Spleen (tissue), 7 donors: ENCODE results near the gene CYP2E1.

ENCODE experiments used
- CTCF ChIP-seq, 11 experiments: fragments of 200-600 bp in 7 of 11; fragments of 450-650 bp in 4 of 11; sonication (generic) in 4 of 11; IDR thresholded peaks in 8 of 11; conservative IDR thresholded peaks in 3 of 11; 1 replicate in 7 of 11; 2 replicates in 4 of 11; pipeline versions ENCODE4 v1.4.0 to v1.8.0; 2016 to 2021; ENCODE audit warnings: antibody characterized with exemption in 11 of 11, inconsistent platforms in 4 of 11, mild to moderate bottlenecking in 1 of 11
- POLR2A ChIP-seq, 3 donors: fragments of 450-650 bp; IDR thresholded peaks; one replicate each; pipeline ENCODE4 v1.5.1; 2017; ENCODE audit warnings: antibody characterized with exemption in 3 of 3, mild to moderate bottlenecking in 1 of 3
- POLR2AphosphoS5 ChIP-seq, 3 donors: sonication (generic); formaldehyde crosslinking; IDR thresholded peaks; one replicate each; pipeline ENCODE4 v1.5.1; 2017; ENCODE audit warnings: antibody characterized with exemption in 3 of 3
- donor health status: DM: no; HTN: no; CAD: no; lungs with moderate emphysema.
- donor health status: DM: no; HTN: no; CAD: no.
- donor health status: DM: no; HTN: no; CAD: no.

GRCh38 chr10:133532871-133533270, 5.7 kb downstream of the CYP2E1 start:
- TF ChIP-seq CTCF (IDR thresholded peaks at IDR 0.05 in 8 of 11, conservative IDR thresholded peaks at IDR 0.05 in 3 of 11) (no peak), POLR2A (IDR thresholded peaks at IDR 0.05) (no peak), POLR2AphosphoS5 (IDR thresholded peaks at IDR 0.05) (no peak)
